A549 (cell line): Measurements from ENCODE around the gene DPPA3. TPM values are rescaled to one million over a fixed set of nuclear protein-coding genes. Genes with fewer than 3 reads are reported as not detected.

ENCODE experiments used
- ATAC-seq, 2 experiments: fragments of 200-7000 bp in 1 of 2; fragments of >200 bp in 1 of 2; cut with Nextera tagmentation in 1 of 2; cut with Tn5 transposase in 1 of 2; 3 replicates each; pipeline versions ENCODE4 v1.8.0 to v1.9.1; 2018 to 2020; ENCODE audit warnings: mild to moderate bottlenecking in 1 of 2, moderate library complexity in 1 of 2
- CTCF ChIA-PET: fragments of 300-600 bp; sonication (Branson Sonifier 250); formaldehyde crosslinking; extraction: SDS; loops from one replicate; lab custom pipeline; 2021; ENCODE audit warnings: antibody characterized with exemption, inconsistent platforms; lab: Yijun Ruan, JAX
- POLR2A ChIA-PET: fragments of 350-600 bp; formaldehyde crosslinking; extraction: SDS; loops from one replicate; lab custom pipeline; 2021; ENCODE audit warnings: antibody characterized with exemption, inconsistent platforms; lab: Yijun Ruan, JAX
- DNase-seq, 2 experiments: peaks; one replicate each; pipeline versions ENCODE4 v3.0.0 to v3.0.0-alpha.2; 2011 to 2016; ENCODE audit warnings: low read depth in 1 of 2, low spot score in 1 of 2
- FAIRE-seq: peaks from 2 replicates; lab custom pipeline; 2011; peaks lifted over from hg19 to GRCh38; lab: Jason Lieb, UNC
- H3K27ac ChIP-seq, 2 experiments: fragments of >200 bp; sonication (Bioruptor Twin); formaldehyde crosslinking; 3 replicates each; pipeline ENCODE4 v1.5.1; 2016 to 2017
- H3K4me1 ChIP-seq: fragments of >200 bp; sonication (Bioruptor Twin); formaldehyde crosslinking; 3 replicates; pipeline ENCODE4 v1.6.1; 2016
- H3K4me2 ChIP-seq: fragments of >200 bp; sonication (Bioruptor Twin); formaldehyde crosslinking; 3 replicates; pipeline ENCODE4 v1.6.1; 2016
- H3K4me3 ChIP-seq: fragments of >200 bp; sonication (Bioruptor Twin); formaldehyde crosslinking; 3 replicates; pipeline ENCODE4 v1.5.1; 2016
- H3K9me3 ChIP-seq: fragments of >200 bp; sonication (Bioruptor Twin); formaldehyde crosslinking; 3 replicates; pipeline ENCODE4 v1.6.1; 2016
- BHLHE40 ChIP-seq: IDR thresholded peaks from 2 replicates; pipeline ENCODE4 v1.6.1; 2012; ENCODE audit warnings: low read depth, low read length, inconsistent platforms
- CBX2 ChIP-seq: fragments of 200-600 bp; sonication (generic); IDR thresholded peaks from 2 replicates; pipeline ENCODE4 v1.6.1; 2016; ENCODE audit warnings: low read depth, mild to moderate bottlenecking, borderline replicate concordance
- CHD2 ChIP-seq: fragments of 150-350 bp; IDR thresholded peaks from 2 replicates; pipeline ENCODE4 v1.6.1; 2014; ENCODE audit warnings: low read length; ENCODE audit not compliant: partially characterized antibody
- CHD4 ChIP-seq: fragments of 200-600 bp; sonication (generic); IDR thresholded peaks from 2 replicates; pipeline ENCODE4 v1.6.1; 2016; ENCODE audit warnings: antibody characterized with exemption, mild to moderate bottlenecking, borderline replicate concordance
- EHMT2 ChIP-seq: fragments of 200-600 bp; sonication (generic); IDR thresholded peaks from 2 replicates; pipeline ENCODE4 v1.6.1; 2016; ENCODE audit warnings: antibody characterized with exemption, low read depth, mild to moderate bottlenecking, moderate library complexity
- ESRRA ChIP-seq: fragments of 150-350 bp; IDR thresholded peaks from 2 replicates; pipeline ENCODE4 v1.6.1; 2014; ENCODE audit warnings: mild to moderate bottlenecking, low read length, borderline replicate concordance
- GATA3 ChIP-seq: IDR thresholded peaks from 2 replicates; pipeline ENCODE4 v1.6.1; 2012; ENCODE audit warnings: borderline replicate concordance
- HEYL ChIP-seq: fragments of 250-450 bp; sonication (Bioruptor Pico); IDR thresholded peaks from 2 replicates; pipeline ENCODE4 v1.8.0; 2021; ENCODE audit warnings: mild to moderate bottlenecking, moderate library complexity
- HOXB5 ChIP-seq: fragments of 250-450 bp; sonication (Bioruptor Pico); IDR thresholded peaks from 2 replicates; pipeline ENCODE4 v1.5.0; 2020; ENCODE audit warnings: mild to moderate bottlenecking, moderate library complexity
- KDM1A ChIP-seq: fragments of 200-600 bp; sonication (generic); IDR thresholded peaks from 2 replicates; pipeline ENCODE4 v1.6.1; 2016; ENCODE audit warnings: low read depth, mild to moderate bottlenecking
- MAFK ChIP-seq: fragments of 450-650 bp; IDR thresholded peaks from 2 replicates; pipeline ENCODE4 v1.6.1; 2014; ENCODE audit not compliant: partially characterized antibody
- MAZ ChIP-seq: fragments of 150-350 bp; IDR thresholded peaks from 2 replicates; pipeline ENCODE4 v1.6.1; 2014; ENCODE audit warnings: antibody characterized with exemption, low read depth, low read length, borderline replicate concordance
- MYC ChIP-seq: IDR thresholded peaks from 2 replicates; pipeline ENCODE4 v1.6.1; 2012; ENCODE audit warnings: mild to moderate bottlenecking, inconsistent platforms, low read length, improper control_type of control experiment, borderline replicate concordance
- NR3C1 ChIP-seq: fragments of >200 bp; sonication (Bioruptor Twin); formaldehyde crosslinking; IDR thresholded peaks from 3 replicates; pipeline ENCODE4 v1.6.1; 2017
- POLR2A ChIP-seq: IDR thresholded peaks from 2 replicates; pipeline ENCODE4 v1.6.1; 2012; ENCODE audit warnings: mild to moderate bottlenecking, low read length
- SMC3 ChIP-seq: fragments of >200 bp; sonication (Bioruptor Twin); formaldehyde crosslinking; IDR thresholded peaks from 3 replicates; pipeline ENCODE4 v1.6.1; 2018; ENCODE audit warnings: inconsistent platforms
- TFCP2L1 ChIP-seq: fragments of 250-450 bp; sonication (Bioruptor Pico); IDR thresholded peaks from 2 replicates; pipeline ENCODE4 v1.5.0; 2021; ENCODE audit warnings: mild to moderate bottlenecking
- ZC3H11A ChIP-seq: fragments of 450-650 bp; IDR thresholded peaks from 2 replicates; pipeline ENCODE4 v1.6.1; 2014; ENCODE audit warnings: antibody characterized with exemption, mild to moderate bottlenecking
- ZNF302 ChIP-seq: fragments of 250-450 bp; sonication (Bioruptor Pico); IDR thresholded peaks from 2 replicates; pipeline ENCODE4 v1.9.0; 2021; ENCODE audit warnings: inconsistent platforms, mild to moderate bottlenecking, moderate library complexity
- WGBS: methylation state at CpG from one replicate; pipeline ENCODE4 v1.1.6; 2017; ENCODE audit errors: missing lambda C conversion rate; 5-methylcytosine and 5-hydroxymethylcytosine counted together
- polyA plus RNA-seq, 4 experiments: library from polyadenylated mRNA; depleted of rRNA in 3 of 4; stranded (reverse); fragments of >200 nt; fragmentation: RNase III in 1 of 4; extraction: RNeasy Plus Mini Kit Qiagen cat#74134 plus additional on column Dnase treatment in 1 of 4; gene quantifications; 2 replicates in 3 of 4; 3 replicates in 1 of 4; pipeline ENCODE4 v1.2.3, GENCODE V29; 2011 to 2017
- TF ChIP-seq, protein P1 (sequence below): IDR thresholded peaks from 2 replicates; pipeline ENCODE4 v1.6.1; 2012
- TF ChIP-seq, protein P2 (sequence below): fragments of 450-650 bp; IDR thresholded peaks from 2 replicates; pipeline ENCODE4 v1.6.1; 2014; ENCODE audit warnings: antibody characterized with exemption

Gene DPPA3
- polyA plus RNA-seq, 2 of the 4 experiments (the other 2 are of a cell fraction) = not detected

DNA sequence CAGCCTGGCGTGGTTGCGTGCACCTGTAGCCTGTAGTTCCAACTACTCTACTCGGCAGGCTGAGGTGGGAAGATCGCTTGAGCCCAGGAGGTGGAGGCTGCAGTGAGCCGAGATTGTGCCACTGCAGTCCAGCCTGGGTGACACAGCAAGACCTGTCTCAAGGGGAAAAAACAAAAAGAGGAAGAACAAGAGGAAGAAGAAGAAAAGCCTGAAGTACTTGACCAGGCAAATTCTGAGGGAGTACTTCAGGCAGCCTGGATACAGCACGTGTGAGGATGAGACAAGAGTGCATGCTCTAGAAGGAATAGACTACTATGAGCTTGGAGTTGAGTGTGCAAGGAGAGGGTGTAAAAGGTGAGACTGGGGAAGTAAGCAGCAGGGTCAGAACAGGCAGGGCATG, 17.4 kb upstream of the DPPA3 start:
- H3K4me2 ChIP-seq = no peak overlapping the region
- DNase-seq (no peak), ATAC-seq (no peak), FAIRE-seq (no peak)
- H3K4me1 ChIP-seq = no peaks in the 10 kb centered on the region
- TF ChIP-seq, protein P1, sequence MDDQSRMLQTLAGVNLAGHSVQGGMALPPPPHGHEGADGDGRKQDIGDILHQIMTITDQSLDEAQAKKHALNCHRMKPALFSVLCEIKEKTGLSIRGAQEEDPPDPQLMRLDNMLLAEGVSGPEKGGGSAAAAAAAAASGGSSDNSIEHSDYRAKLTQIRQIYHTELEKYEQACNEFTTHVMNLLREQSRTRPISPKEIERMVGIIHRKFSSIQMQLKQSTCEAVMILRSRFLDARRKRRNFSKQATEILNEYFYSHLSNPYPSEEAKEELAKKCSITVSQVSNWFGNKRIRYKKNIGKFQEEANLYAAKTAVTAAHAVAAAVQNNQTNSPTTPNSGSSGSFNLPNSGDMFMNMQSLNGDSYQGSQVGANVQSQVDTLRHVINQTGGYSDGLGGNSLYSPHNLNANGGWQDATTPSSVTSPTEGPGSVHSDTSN = no peak
- H3K27ac ChIP-seq = no peak overlapping the region
- CTCF ChIA-PET = interaction anchor here (0.9 kb wide), 1 partner anchor 17 kb away, joined by 3 read pairs; no protein-coding TSS in a partner anchor
- POLR2A ChIA-PET = no interaction called here
- 73% methylated on average over 6 of the region's 6 CpGs for WGBS
- no peaks in the 10 kb centered on the region for H3K9me3 ChIP-seq
- H3K4me3 ChIP-seq = no peak overlapping the region

DNA sequence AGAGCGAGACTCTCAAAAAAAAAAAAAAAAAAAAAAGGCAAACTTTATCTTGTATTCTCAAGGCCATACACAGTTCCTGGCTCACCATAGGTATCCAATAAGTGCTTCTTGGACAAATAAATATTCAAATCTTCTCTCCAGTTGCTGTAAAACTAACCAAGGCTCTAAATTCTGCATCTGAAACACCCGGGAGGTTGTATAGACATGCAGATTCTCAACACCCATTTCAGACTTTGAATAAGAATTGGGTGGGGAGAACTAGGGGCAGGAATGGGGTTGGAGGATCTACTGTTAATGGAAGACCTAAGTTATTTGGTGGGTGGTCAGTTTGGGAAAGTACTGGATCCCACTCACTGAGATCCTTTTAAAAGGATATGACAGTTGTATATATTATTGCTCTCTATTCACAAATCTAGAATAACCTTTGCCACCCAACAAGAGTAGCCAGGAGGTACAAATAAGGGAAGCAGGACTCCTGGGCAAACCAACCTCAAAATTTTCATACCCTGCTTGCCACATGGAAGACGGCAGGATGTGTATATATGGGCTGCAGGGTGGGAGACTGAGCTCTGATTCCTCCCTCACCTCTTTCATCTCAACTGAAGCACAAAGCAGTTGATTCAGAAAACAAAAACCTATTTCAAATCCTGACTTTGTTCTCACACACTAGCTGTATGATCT, 16.5 kb upstream of the DPPA3 start:
- no peak overlapping the region for H3K4me3 ChIP-seq
- 62% methylated on average over 3 of the region's 3 CpGs for WGBS
- no peak for TF ChIP-seq MYC
- no peak for TF ChIP-seq EHMT2
- no peak for TF ChIP-seq KDM1A
- no peak for TF ChIP-seq SMC3
- no peak for TF ChIP-seq TFCP2L1 (CRISPR knock-in tag)
- TF ChIP-seq NR3C1 = no peak
- TF ChIP-seq CHD4 = no peak
- no peak for TF ChIP-seq BHLHE40
- TF ChIP-seq POLR2A = no peak
- TF ChIP-seq, protein P2, sequence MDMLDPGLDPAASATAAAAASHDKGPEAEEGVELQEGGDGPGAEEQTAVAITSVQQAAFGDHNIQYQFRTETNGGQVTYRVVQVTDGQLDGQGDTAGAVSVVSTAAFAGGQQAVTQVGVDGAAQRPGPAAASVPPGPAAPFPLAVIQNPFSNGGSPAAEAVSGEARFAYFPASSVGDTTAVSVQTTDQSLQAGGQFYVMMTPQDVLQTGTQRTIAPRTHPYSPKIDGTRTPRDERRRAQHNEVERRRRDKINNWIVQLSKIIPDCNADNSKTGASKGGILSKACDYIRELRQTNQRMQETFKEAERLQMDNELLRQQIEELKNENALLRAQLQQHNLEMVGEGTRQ = no peak
- no peak for TF ChIP-seq ZNF302 (CRISPR knock-in tag)
- TF ChIP-seq HOXB5 (CRISPR knock-in tag) = no peak
- TF ChIP-seq CHD2 = no peak
- H3K9me3 ChIP-seq = no peaks in the 10 kb centered on the region
- H3K27ac ChIP-seq = no peak overlapping the region
- CTCF ChIA-PET = interaction anchor here (0.9 kb wide), 1 partner anchor 18 kb away, joined by 3 read pairs; no protein-coding TSS in a partner anchor
- H3K4me1 ChIP-seq = no peaks in the 10 kb centered on the region
- FAIRE-seq (no peak), ATAC-seq (no peak), DNase-seq (no peak)
- POLR2A ChIA-PET = no interaction called here
- no peak overlapping the region for H3K4me2 ChIP-seq

DNA sequence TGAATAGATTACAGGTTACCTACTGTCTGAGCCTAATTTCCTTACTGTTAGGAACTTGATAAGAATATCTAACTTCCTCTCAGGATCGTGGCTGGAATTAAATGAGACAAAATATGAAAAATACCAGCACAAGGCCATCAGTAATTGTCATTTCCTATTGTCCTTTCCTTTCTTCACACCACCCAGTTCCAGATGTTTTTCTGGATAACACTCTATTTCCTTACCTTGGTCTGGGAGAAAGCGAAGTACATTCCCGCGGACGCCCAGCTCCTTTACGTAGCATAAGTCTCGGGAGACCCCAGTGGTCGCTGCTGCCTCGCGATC, 16.0 kb upstream of the DPPA3 start:
- WGBS = 84% methylated on average over 10 of the region's 10 CpGs
- Histone ChIP-seq H3K27ac (no peak overlapping the region), H3K9me3 (no peaks in the 10 kb centered on the region), H3K4me3 (no peak overlapping the region), H3K4me1 (no peaks in the 10 kb centered on the region), H3K4me2 (no peak overlapping the region)
- no peak for DNase-seq
- CTCF ChIA-PET = no interaction called here
- no peak for FAIRE-seq
- no peak for TF ChIP-seq ESRRA
- TF ChIP-seq HEYL (CRISPR knock-in tag) = no peak
- no peak for TF ChIP-seq GATA3
- no peak for TF ChIP-seq ZC3H11A
- no peak for TF ChIP-seq CHD4
- no peak for TF ChIP-seq MAZ
- TF ChIP-seq CBX2 = no peak
- TF ChIP-seq MAFK = no peak
- TF ChIP-seq, all 56 proteins: peak for 0
- no peak for ATAC-seq
- POLR2A ChIA-PET = no interaction called here
